B cell (primary cell): ENCODE measurements around the gene DTHD1. TPM values are rescaled to one million over a fixed set of nuclear protein-coding genes. Genes with fewer than 3 reads are reported as not detected.

Experiments
- ATAC-seq: fragments of 200-7000 bp; cut with Tn5 transposase; one replicate; pipeline ENCODE4 v1.10.0; 2021; ENCODE audit warnings: low read depth, mild to moderate bottlenecking, moderate number of reproducible peaks, moderate library complexity
- CTCF ChIA-PET: fragments of 350-600 bp; sonication (Branson Sonifier 250); formaldehyde crosslinking; loops from one replicate; lab custom pipeline; 2021; ENCODE audit warnings: antibody characterized with exemption, inconsistent platforms; lab: Charles Lee
- POLR2A ChIA-PET: fragments of 350-600 bp; sonication (Branson Sonifier 250); formaldehyde crosslinking; loops from one replicate; lab custom pipeline; 2021; ENCODE audit warnings: antibody characterized with exemption; lab: Charles Lee
- DNase-seq: peaks from one replicate; pipeline ENCODE4 v3.0.0; 2013
- H2AFZ ChIP-seq: 2 replicates; pipeline ENCODE4 v1.6.1; 2012; ENCODE audit warnings: mild to moderate bottlenecking, low read depth, low read length; ENCODE audit not compliant: insufficient read depth, poor library complexity, severe bottlenecking
- H3K27ac ChIP-seq, 2 donors: 1 replicate in 1 of 2; 2 replicates in 1 of 2; pipeline ENCODE4 v1.5.1; 2012 to 2013; ENCODE audit warnings: low read length in 2 of 2, mild to moderate bottlenecking in 2 of 2, moderate library complexity in 1 of 2
- H3K27me3 ChIP-seq, 4 experiments: fragments of 200-600 bp in 1 of 4; sonication (generic) in 1 of 4; replicated peaks in 1 of 4; 1 replicate in 2 of 4; 2 replicates in 2 of 4; pipeline versions ENCODE4 v1.6.1 to v1.7.0; 2013 to 2016; ENCODE audit warnings: low read length in 3 of 4, mild to moderate bottlenecking in 2 of 4, mixed read lengths in 1 of 4, moderate library complexity in 1 of 4; ENCODE audit not compliant: insufficient read depth in 4 of 4, control insufficient read depth in 3 of 4; ENCODE audit errors: control extremely low read depth in 1 of 4
- H3K36me3 ChIP-seq, 2 experiments: replicated peaks in 1 of 2; 1 replicate in 1 of 2; 2 replicates in 1 of 2; pipeline versions ENCODE4 v1.6.1 to v1.7.1; 2013; ENCODE audit warnings: low read length in 1 of 2; ENCODE audit not compliant: insufficient read depth in 2 of 2, control insufficient read depth in 1 of 2; ENCODE audit errors: control extremely low read depth in 1 of 2, extremely low read depth in 1 of 2
- H3K4me1 ChIP-seq, 2 donors: fragments of 200-600 bp in 1 of 2; sonication (generic) in 1 of 2; 1 replicate in 1 of 2; 2 replicates in 1 of 2; pipeline versions ENCODE4 v1.5.1 to v1.6.1; 2013 to 2017; ENCODE audit warnings: low read length in 2 of 2; ENCODE audit not compliant: control insufficient read depth in 2 of 2, insufficient read depth in 2 of 2
- H3K4me2 ChIP-seq: replicated peaks from 2 replicates; pipeline ENCODE3; 2012; ENCODE audit warnings: mild to moderate bottlenecking, low read depth, low read length; ENCODE audit not compliant: poor library complexity, severe bottlenecking
- H3K4me3 ChIP-seq, 5 experiments: fragments of 200-600 bp in 1 of 5; sonication (generic) in 1 of 5; 1 replicate in 3 of 5; 2 replicates in 2 of 5; pipeline versions ENCODE4 v1.5.1 to v1.7.0; 2011 to 2016; ENCODE audit warnings: low read length in 4 of 5, mild to moderate bottlenecking in 4 of 5, low read depth in 2 of 5, control low read depth in 1 of 5, moderate library complexity in 1 of 5; ENCODE audit not compliant: insufficient read depth in 1 of 5; ENCODE audit errors: control extremely low read depth in 1 of 5, extremely low read depth in 1 of 5
- H3K79me2 ChIP-seq: fragments of 200-600 bp; sonication (generic); one replicate; pipeline ENCODE4 v1.6.0; 2016; ENCODE audit warnings: low read length; ENCODE audit not compliant: control insufficient read depth, insufficient read depth
- H3K9ac ChIP-seq: fragments of 200-600 bp; sonication (generic); 2 replicates; pipeline ENCODE4 v1.6.1; 2017; ENCODE audit warnings: mild to moderate bottlenecking, low read length, moderate library complexity
- H3K9me3 ChIP-seq, 3 donors: one replicate each; pipeline versions ENCODE4 v1.6.1 to v1.7.1; 2013; ENCODE audit warnings: low read length in 2 of 3; ENCODE audit not compliant: control insufficient read depth in 2 of 3, insufficient read depth in 1 of 3; ENCODE audit errors: control extremely low read depth in 1 of 3
- H4K20me1 ChIP-seq: 2 replicates; pipeline ENCODE4 v1.6.0; 2012; ENCODE audit warnings: mild to moderate bottlenecking, low read length; ENCODE audit not compliant: insufficient read depth, control insufficient read depth, poor library complexity, severe bottlenecking
- H3K27ac Mint-ChIP-seq: one replicate; pipeline ENCODE4 v1.8.0; 2021; ENCODE audit warnings: mixed read lengths
- H3K27me3 Mint-ChIP-seq: one replicate; pipeline ENCODE4 v1.8.0; 2021; ENCODE audit warnings: mixed read lengths
- H3K4me1 Mint-ChIP-seq: one replicate; pipeline ENCODE4 v1.8.0; 2021; ENCODE audit warnings: mixed read lengths
- H3K4me3 Mint-ChIP-seq: one replicate; pipeline ENCODE4 v1.8.0; 2021; ENCODE audit warnings: mixed read lengths
- H3K9me3 Mint-ChIP-seq: one replicate; pipeline ENCODE4 v1.8.0; 2022; ENCODE audit warnings: mixed read lengths; ENCODE audit not compliant: insufficient read depth
- EZH2 ChIP-seq: IDR thresholded peaks from 2 replicates; pipeline ENCODE4 v1.6.1; 2012; ENCODE audit warnings: borderline replicate concordance, low read depth, mild to moderate bottlenecking, moderate library complexity, low read length; ENCODE audit not compliant: insufficient read depth, poor library complexity, severe bottlenecking
- WGBS: methylation state at CpG from one replicate; pipeline ENCODE4 v1.1.5; 2013; ENCODE audit warnings: missing lambda C conversion rate; ENCODE audit not compliant: insufficient coverage; 5-methylcytosine and 5-hydroxymethylcytosine counted together
- intact Hi-C: fragments of 100-400 bp; cut with micrococcal nuclease; formaldehyde crosslinking; loops from one replicate; pipeline ENCODE4 v1.10.0; 2022
- polyA plus RNA-seq: library from polyadenylated mRNA; depleted of rRNA; stranded (reverse); fragments of >200 nt; gene quantifications from 2 replicates; pipeline ENCODE4 v1.2.3, GENCODE V29; 2012
- total RNA-seq, 2 donors: library from RNA; stranded (reverse); fragments of 120-200 nt in 1 of 2; gene quantifications; 1 replicate in 1 of 2; 2 replicates in 1 of 2; pipeline versions ENCODE4 v1.2.3 to v1.2.4, GENCODE V29; 2013 to 2022
- TF ChIP-seq, protein P1 (sequence below): fragments of 200-600 bp; IDR thresholded peaks from one replicate; pipeline ENCODE4 v1.8.0; 2022; ENCODE audit warnings: antibody characterized with exemption, mild to moderate bottlenecking

DTHD1 gene
- total and polyA plus RNA-seq, 2 donors (not counting 1 experiment from before 2014, with no cell fraction given), result 0.04 TPM; not detected in 1

GRCh38 chr4:36349938-36350549, 68.6 kb downstream of the DTHD1 start:
- Histone ChIP-seq H3K9ac (no peak overlapping the region), H3K4me3 (no peak overlapping the region), H2AFZ (no peak overlapping the region), H3K36me3 (no peaks in the 10 kb centered on the region), H3K27ac (no peak overlapping the region), H3K4me2 (no peak overlapping the region), H3K4me1 (peaks cover 15 to 19% of the 10 kb centered on the region in 2 donors), H3K27me3 (no peaks in the 10 kb centered on the region), H3K9me3 (no peaks in the 10 kb centered on the region), H3K79me2 (no peaks in the 10 kb centered on the region), H4K20me1 (no peaks in the 10 kb centered on the region)
- peaks cover 21% of the 10 kb centered on the region for H3K4me1 Mint-ChIP-seq
- TF ChIP-seq, protein P1, sequence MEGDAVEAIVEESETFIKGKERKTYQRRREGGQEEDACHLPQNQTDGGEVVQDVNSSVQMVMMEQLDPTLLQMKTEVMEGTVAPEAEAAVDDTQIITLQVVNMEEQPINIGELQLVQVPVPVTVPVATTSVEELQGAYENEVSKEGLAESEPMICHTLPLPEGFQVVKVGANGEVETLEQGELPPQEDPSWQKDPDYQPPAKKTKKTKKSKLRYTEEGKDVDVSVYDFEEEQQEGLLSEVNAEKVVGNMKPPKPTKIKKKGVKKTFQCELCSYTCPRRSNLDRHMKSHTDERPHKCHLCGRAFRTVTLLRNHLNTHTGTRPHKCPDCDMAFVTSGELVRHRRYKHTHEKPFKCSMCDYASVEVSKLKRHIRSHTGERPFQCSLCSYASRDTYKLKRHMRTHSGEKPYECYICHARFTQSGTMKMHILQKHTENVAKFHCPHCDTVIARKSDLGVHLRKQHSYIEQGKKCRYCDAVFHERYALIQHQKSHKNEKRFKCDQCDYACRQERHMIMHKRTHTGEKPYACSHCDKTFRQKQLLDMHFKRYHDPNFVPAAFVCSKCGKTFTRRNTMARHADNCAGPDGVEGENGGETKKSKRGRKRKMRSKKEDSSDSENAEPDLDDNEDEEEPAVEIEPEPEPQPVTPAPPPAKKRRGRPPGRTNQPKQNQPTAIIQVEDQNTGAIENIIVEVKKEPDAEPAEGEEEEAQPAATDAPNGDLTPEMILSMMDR, result no peak
- TF ChIP-seq EZH2, result no peak
- H3K27me3 Mint-ChIP-seq, result no peaks in the 10 kb centered on the region
- CTCF ChIA-PET, result interaction anchor here (0.7 to 4.1 kb wide), 11 partner anchors 11 to 271 kb away, joined by 3 to 81 read pairs (median 4); partner anchors contain the start of gene ARAP2
- ATAC-seq (no peak), DNase-seq (no peak)
- intact Hi-C loops, result loop anchor here (2.0 to 10.0 kb wide), 3 partner anchors 17 to 1215 kb away; no protein-coding TSS in a partner anchor
- no peaks in the 10 kb centered on the region for H3K9me3 Mint-ChIP-seq
- no peak overlapping the region for H3K27ac Mint-ChIP-seq
- no peak overlapping the region for H3K4me3 Mint-ChIP-seq
- POLR2A ChIA-PET, result interaction anchor here (0.6 kb wide), 1 partner anchor 106 kb away, joined by 3 read pairs; the partner anchor contains the start of gene ARAP2
- WGBS, result 90% methylated on average over 3 of the region's 4 CpGs

GRCh38 chr4:36351082-36351666, 69.8 kb downstream of the DTHD1 start:
- POLR2A ChIA-PET, result no interaction called here
- no peaks in the 10 kb centered on the region for H4K20me1 ChIP-seq
- no peak overlapping the region for H3K4me3 Mint-ChIP-seq
- peaks cover 3% of the 10 kb centered on the region for H3K27me3 Mint-ChIP-seq
- no CpG with 5 or more reads among the region's 2 CpGs for WGBS
- no peak overlapping the region for H2AFZ ChIP-seq
- H3K4me2 ChIP-seq, result no peak overlapping the region
- H3K79me2 ChIP-seq, result no peaks in the 10 kb centered on the region
- no peaks in the 10 kb centered on the region for H3K9me3 Mint-ChIP-seq
- ATAC-seq (peak; percentile 53), DNase-seq (peak; percentile 77)
- CTCF ChIA-PET, result interaction anchor here (0.8 to 4.2 kb wide), 9 partner anchors 12 to 167 kb away, joined by 3 to 81 read pairs (median 4); partner anchors contain the start of gene ARAP2
- H3K27me3 ChIP-seq, result no peaks in the 10 kb centered on the region
- no peak overlapping the region for H3K4me3 ChIP-seq
- no peak overlapping the region for H3K27ac Mint-ChIP-seq
- TF ChIP-seq, protein P1, result peak; percentile 91
- TF ChIP-seq EZH2, result no peak
- H3K27ac ChIP-seq, result no peak overlapping the region
- peaks cover 21% of the 10 kb centered on the region for H3K4me1 Mint-ChIP-seq
- peaks cover 15 to 19% of the 10 kb centered on the region in 2 donors for H3K4me1 ChIP-seq
- H3K9ac ChIP-seq, result no peak overlapping the region
- intact Hi-C loops, result loop anchor here (1.0 to 10.0 kb wide), 3 partner anchors 48 to 1214 kb away; partner anchors contain the start of gene ARAP2
- H3K9me3 ChIP-seq, result no peaks in the 10 kb centered on the region
- H3K36me3 ChIP-seq, result no peaks in the 10 kb centered on the region
